ENCODE data around the gene MBD1. TPM values are rescaled to one million over a fixed set of nuclear protein-coding genes. Genes with fewer than 3 reads are reported as not detected.
"Not testable (repeated sequence)": the region's sequence is repeated elsewhere in the genome, so short reads cannot be mapped to it uniquely, and the experiment has no call there.

Gene MBD1
- total RNA-seq, 1 donor from 2014 or later = 53.4 TPM

DNA sequence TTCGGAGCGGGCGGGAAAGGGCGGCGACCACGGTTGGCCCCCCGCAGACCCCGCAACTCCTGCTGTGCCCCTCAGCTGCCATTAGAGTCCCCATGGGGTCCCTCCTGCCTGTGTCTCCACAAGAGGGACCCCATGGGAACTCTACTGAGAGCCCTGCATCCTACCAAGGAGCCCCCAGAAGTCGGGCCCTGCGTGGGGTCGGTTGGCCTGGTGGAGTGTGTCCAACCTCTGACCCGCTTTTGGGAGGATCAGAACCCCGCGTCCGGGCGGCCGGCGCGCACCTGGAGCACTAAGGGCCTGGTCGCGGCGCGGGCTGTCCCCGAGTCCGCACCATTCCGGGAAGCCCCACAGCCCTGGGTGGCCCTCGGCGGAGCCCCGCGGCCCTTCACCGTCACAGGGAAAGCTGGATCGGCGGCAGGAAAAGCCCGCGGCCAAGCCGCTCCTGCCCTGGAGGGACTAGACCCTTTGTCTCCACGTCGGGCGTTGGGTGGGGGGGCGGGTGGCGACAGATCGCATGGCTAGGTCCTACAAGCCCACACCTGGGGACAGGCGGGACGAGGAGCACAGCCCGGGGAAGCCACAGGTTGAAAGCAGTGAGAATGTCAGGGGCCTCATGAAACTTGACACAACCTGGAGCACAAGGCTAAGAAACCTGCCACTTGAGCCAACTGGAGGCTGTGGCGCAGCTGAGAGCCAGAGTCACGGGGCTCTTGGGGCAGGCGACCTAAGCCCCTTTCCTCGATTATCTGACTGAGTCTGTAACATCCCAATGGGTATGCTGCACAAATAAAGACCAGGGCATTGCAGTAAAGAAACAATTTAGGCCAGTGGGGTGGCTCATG lies 17.3 kb upstream of the MBD1 start:
- Histone ChIP-seq H3K27ac (no peak overlapping the region), H3K4me3 (peak overlapping the region; percentile 58 to 68), H3K4me1 (peaks cover 0 to 4% of the 10 kb centered on the region in 2 donors), H3K9me3 (no peaks in the 10 kb centered on the region), H3K36me3 (no peaks in the 10 kb centered on the region), H3K27me3 (peaks cover 10% of the 10 kb centered on the region)
- TF ChIP-seq, protein P1, sequence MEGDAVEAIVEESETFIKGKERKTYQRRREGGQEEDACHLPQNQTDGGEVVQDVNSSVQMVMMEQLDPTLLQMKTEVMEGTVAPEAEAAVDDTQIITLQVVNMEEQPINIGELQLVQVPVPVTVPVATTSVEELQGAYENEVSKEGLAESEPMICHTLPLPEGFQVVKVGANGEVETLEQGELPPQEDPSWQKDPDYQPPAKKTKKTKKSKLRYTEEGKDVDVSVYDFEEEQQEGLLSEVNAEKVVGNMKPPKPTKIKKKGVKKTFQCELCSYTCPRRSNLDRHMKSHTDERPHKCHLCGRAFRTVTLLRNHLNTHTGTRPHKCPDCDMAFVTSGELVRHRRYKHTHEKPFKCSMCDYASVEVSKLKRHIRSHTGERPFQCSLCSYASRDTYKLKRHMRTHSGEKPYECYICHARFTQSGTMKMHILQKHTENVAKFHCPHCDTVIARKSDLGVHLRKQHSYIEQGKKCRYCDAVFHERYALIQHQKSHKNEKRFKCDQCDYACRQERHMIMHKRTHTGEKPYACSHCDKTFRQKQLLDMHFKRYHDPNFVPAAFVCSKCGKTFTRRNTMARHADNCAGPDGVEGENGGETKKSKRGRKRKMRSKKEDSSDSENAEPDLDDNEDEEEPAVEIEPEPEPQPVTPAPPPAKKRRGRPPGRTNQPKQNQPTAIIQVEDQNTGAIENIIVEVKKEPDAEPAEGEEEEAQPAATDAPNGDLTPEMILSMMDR (IDR thresholded peaks at IDR 0.05) = no peak
- intact Hi-C loops (cut with DNase I) = no loop called here
- no peak for DNase-seq (ENCODE audit: low spot score in 2 of 2)

DNA sequence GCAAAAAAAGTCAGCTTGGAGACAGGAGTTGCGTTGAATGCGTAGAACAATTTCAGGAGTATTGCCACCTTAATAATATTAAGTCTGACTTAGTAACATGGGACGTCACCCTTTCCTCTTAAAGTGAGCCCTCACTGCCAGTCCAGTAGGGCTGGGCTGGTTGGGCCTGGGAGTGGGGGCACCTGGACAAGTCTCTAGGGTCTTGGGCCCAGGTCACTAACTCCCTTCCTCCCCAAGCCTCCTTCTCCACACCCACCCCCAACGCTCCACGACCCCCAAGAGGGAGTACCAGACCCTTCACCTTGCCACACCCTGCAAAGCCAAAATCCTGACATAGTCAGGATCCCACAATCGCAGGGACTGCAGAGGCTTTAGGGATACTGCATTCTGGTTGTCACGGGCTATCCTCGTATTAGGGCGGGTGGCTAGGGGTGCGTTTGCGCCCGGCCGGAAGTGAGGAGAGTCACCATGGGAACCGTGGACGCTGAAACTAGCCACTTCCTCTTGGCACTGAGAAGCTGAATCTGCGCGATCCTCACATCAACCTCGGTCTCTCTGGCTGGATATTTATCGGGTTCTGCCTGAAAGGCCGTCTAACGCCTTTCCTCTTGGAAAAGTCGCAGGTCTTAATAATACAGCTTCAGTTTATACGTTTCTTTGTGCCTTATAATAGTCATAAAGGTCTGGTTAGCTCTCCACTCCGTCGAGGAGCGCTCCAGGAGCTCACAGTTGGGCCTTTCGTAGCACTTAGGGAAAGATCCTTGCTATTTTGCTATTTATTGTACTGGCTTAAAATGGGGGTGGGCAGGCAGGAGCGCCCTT lies 16.5 kb upstream of the MBD1 start:
- H3K9me3 ChIP-seq = no peaks in the 10 kb centered on the region
- TF ChIP-seq, protein P1 (IDR thresholded peaks at IDR 0.05) = no peak
- H3K27ac ChIP-seq = no peak overlapping the region
- peaks cover 10% of the 10 kb centered on the region for H3K27me3 ChIP-seq
- no peaks in the 10 kb centered on the region for H3K36me3 ChIP-seq
- peak overlapping the region; percentile 58 to 68 for H3K4me3 ChIP-seq
- intact Hi-C loops (cut with DNase I) = no loop called here
- DNase-seq (ENCODE audit: low spot score in 2 of 2) = peak; percentile 44 to 89
- H3K4me1 ChIP-seq = peaks cover 0 to 4% of the 10 kb centered on the region in 2 donors

DNA sequence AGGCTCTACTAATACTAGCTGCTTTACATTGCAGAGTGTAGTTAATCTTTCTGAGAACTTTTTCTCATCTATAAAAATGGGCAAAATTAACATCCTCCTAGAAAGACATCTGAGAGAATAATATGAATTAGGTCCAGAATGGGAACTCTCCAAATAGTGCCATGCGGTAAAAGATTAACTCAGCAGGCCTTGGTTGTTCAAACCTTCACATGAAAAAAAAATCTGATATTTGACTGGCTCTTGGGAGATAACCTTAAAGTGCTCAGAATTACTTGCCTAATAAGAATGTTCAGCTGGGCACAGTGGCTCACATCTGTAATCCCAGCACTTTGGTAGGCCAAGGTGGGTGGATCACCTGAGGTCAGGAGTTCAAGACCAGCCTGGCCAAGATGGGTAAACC lies 11.7 kb upstream of the MBD1 start:
- no peak overlapping the region for H3K27ac ChIP-seq
- no peaks in the 10 kb centered on the region for H3K36me3 ChIP-seq
- H3K4me1 ChIP-seq = no peaks in the 10 kb centered on the region
- H3K27me3 ChIP-seq = no peaks in the 10 kb centered on the region
- no peak overlapping the region for H3K4me3 ChIP-seq
- TF ChIP-seq, protein P1 (IDR thresholded peaks at IDR 0.05) = no peak
- no peak for DNase-seq (ENCODE audit: low spot score in 2 of 2)
- H3K9me3 ChIP-seq = no peaks in the 10 kb centered on the region
- intact Hi-C loops (cut with DNase I) = no loop called here

DNA sequence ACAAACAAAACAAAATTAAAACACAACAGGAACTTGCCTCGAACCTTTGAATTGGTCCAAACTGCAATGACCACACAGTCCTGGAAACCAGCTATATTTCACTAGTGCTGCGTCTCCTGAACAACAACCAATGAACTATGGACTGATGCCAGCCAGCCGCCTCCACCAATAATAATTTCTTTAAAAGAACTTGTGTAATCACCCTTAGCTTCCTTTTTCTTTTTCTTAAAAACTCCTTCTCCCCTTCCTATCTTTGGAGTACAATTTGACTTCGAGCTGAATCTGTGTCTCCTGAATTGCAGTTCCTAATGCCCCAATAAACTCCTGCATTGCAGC lies 7.8 kb upstream of the MBD1 start:
- no peak overlapping the region for H3K4me3 ChIP-seq
- H3K27ac ChIP-seq = no peak overlapping the region
- no peaks in the 10 kb centered on the region for H3K9me3 ChIP-seq
- H3K4me1 ChIP-seq = no peaks in the 10 kb centered on the region
- DNase-seq (ENCODE audit: low spot score in 2 of 2) = no peak
- TF ChIP-seq, protein P1 (IDR thresholded peaks at IDR 0.05) = no peak
- H3K36me3 ChIP-seq = peaks cover 11 to 15% of the 10 kb centered on the region in 2 donors
- intact Hi-C loops (cut with DNase I) = loop anchor here (5.0 to 10.0 kb wide), 3 partner anchors 366 to 678 kb away; partner anchors contain the start of genes ELAC1 and ME2
- H3K27me3 ChIP-seq = no peaks in the 10 kb centered on the region

DNA sequence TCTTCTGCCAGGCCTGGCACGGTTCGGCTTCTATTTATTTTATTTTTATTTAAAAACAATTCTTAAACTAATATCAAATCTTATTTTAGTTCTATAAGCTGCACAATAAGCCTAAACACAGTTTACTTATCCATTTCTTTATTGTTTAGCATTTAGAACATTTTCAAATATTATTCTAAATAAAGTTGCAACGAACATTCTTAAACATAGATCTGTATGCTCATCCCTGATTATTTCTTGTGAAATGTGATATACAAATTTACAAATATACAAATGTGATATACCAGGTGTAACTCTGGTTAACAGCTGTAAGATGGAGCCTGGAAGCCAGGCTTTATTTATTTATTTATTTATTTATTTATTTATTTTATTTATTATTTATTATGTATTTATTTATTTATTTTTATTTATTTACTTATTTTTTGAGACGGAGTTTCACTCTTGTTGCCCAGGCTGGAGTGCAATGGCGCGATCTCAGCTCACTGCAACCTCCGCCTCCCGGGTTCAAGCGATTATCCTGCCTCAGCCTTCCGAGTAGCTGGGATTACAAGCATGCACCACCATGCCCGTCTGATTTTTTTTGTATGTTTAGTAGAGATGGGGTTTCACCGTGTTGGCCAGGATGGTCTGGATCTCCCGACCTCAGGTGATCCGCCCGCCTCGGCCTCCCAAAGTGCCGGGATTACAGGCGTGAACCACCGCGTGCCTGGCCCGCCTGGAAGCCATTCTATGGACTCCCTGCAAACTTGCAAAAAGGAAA lies 7.2 kb upstream of the MBD1 start:
- not testable (repeated sequence) for H3K27me3 ChIP-seq; DNase-seq (ENCODE audit: low spot score in 2 of 2); H3K9me3 ChIP-seq; H3K4me1 ChIP-seq
- H3K27ac ChIP-seq = peak overlapping the region; percentile 83 to 88
- peaks cover 16 to 20% of the 10 kb centered on the region in 2 donors for H3K36me3 ChIP-seq
- peak overlapping the region; percentile 68 to 80 for H3K4me3 ChIP-seq
- intact Hi-C loops (cut with DNase I) = loop anchor here (5.0 to 10.0 kb wide), 3 partner anchors 366 to 679 kb away; partner anchors contain the start of genes ELAC1 and ME2
